ENCODE data around the gene COX4I1. TPM values are rescaled to one million over a fixed set of nuclear protein-coding genes. Genes with fewer than 3 reads are reported as not detected.
"Not testable (repeated sequence)": the region's sequence is repeated elsewhere in the genome, so short reads cannot be mapped to it uniquely, and the experiment has no call there.

COX4I1 gene
- total and polyA plus RNA-seq, 2 of the 8 experiments (the other 6 are each of a cell fraction or from before 2014, with no cell fraction given): 507 to 707 TPM

DNA sequence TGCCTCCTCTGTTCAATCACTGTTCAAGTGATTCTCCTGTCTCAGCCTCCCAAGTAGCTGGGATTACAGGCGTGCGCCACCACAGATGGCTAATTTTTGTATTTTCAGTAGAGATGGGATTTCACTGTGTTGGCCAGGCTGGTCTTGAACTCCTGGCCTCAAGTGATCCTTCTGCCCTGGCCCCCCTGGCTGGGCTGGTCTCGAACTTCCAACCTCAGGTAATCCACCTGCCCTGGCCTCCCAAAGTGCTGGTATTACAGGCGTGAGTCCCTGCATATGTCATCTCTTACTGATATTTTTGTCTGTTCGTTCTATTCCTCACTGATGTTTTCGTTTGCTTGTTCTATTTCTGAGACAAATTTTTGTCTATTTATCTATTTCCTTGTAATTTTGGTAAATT, 17.7 kb downstream of the COX4I1 start:
- H2BK12ac ChIP-seq (ENCODE audit: low read depth, low read length); H3K36me3 ChIP-seq (ENCODE audit: control insufficient read depth in 2 of 4, insufficient read depth in 4 of 4, low read length in 3 of 4); H3K18ac ChIP-seq (ENCODE audit: extremely low read depth, low read length); H3K4ac ChIP-seq (replicated peaks; ENCODE audit: insufficient read length, low read depth, low read length); H2BK15ac ChIP-seq (ENCODE audit: low read length); H3K4me2 ChIP-seq (ENCODE audit: insufficient read depth in 1 of 2, low read depth in 2 of 2, low read length in 2 of 2); H3K27ac ChIP-seq (ENCODE audit: low read depth, low read length); H3K4me3 ChIP-seq (ENCODE audit: extremely low read depth in 1 of 4, insufficient read depth in 2 of 4, low read depth in 3 of 4, low read length in 4 of 4); H2BK120ac ChIP-seq (replicated peaks; ENCODE audit: low read depth, low read length); H2BK20ac ChIP-seq (ENCODE audit: low read length); H2AFZ ChIP-seq (ENCODE audit: low read length); H4K8ac ChIP-seq (ENCODE audit: extremely low read depth, insufficient read depth, low read length); H4K91ac ChIP-seq (replicated peaks; ENCODE audit: insufficient read length, low read length); H3K9ac ChIP-seq (replicated peaks in 1 of 4; ENCODE audit: extremely low read depth in 1 of 4, low read depth in 3 of 4, low read length in 3 of 4); H3K23me2 ChIP-seq (ENCODE audit: low read depth, low read length); H3K14ac ChIP-seq (ENCODE audit: insufficient read length); H3K79me1 ChIP-seq (ENCODE audit: low read depth, low read length); H4K20me1 ChIP-seq (replicated peaks in 1 of 2; ENCODE audit: control insufficient read depth in 1 of 2, insufficient read depth in 2 of 2, low read length in 2 of 2); FAIRE-seq; H2AK5ac ChIP-seq (ENCODE audit: low read depth, low read length); H3K79me2 ChIP-seq (ENCODE audit: control insufficient read depth in 1 of 2, insufficient read depth in 2 of 2, low read length in 2 of 2); H4K5ac ChIP-seq (ENCODE audit: insufficient read length, low read depth, low read length); POLR2A ChIA-PET (ENCODE audit: partially characterized antibody); H3K9me3 ChIP-seq (ENCODE audit: insufficient read depth in 2 of 2, low read depth in 1 of 2, low read length in 1 of 2); DNase-seq (ENCODE audit: low read depth in 1 of 2, low spot score in 2 of 2); H3K23ac ChIP-seq (ENCODE audit: insufficient read length); H2BK5ac ChIP-seq (ENCODE audit: low read depth, low read length); H3K4me1 ChIP-seq (replicated peaks in 1 of 4; ENCODE audit: control insufficient read depth in 3 of 4, insufficient read depth in 4 of 4, low read length in 3 of 4); H3K56ac ChIP-seq (replicated peaks; ENCODE audit: insufficient read length, low read depth, low read length): not testable (repeated sequence)
- 79% methylated on average over 6 of the region's 6 CpGs; no CpG with 5 or more reads in 1 of the 2 experiments for WGBS, 2 experiments (ENCODE audit: extremely low coverage in 1 of 2, insufficient coverage in 1 of 2, insufficient read length in 1 of 2, insufficient replicate concordance in 2 of 2, low coverage in 1 of 2, low lambda C conversion rate in 2 of 2, missing lambda C conversion rate in 1 of 2)
- H3K27me3 ChIP-seq (replicated peaks in 1 of 4; ENCODE audit: control insufficient read depth in 3 of 4, extremely low read depth in 1 of 4, insufficient read depth in 3 of 4, low read length in 3 of 4): peaks cover 0 to 11% (median 3%) of the 10 kb centered on the region in 4 experiments; a peak in 2 of 7 replicates
- CTCF ChIA-PET (ENCODE audit: partially characterized antibody): interaction anchor here (0.7 to 7.6 kb wide), 3 partner anchors 75 to 1603 kb away, joined by 3 to 319 read pairs (median 3); no protein-coding TSS in a partner anchor
